ENCODE measurements around the gene TSPEAR.

DNA sequence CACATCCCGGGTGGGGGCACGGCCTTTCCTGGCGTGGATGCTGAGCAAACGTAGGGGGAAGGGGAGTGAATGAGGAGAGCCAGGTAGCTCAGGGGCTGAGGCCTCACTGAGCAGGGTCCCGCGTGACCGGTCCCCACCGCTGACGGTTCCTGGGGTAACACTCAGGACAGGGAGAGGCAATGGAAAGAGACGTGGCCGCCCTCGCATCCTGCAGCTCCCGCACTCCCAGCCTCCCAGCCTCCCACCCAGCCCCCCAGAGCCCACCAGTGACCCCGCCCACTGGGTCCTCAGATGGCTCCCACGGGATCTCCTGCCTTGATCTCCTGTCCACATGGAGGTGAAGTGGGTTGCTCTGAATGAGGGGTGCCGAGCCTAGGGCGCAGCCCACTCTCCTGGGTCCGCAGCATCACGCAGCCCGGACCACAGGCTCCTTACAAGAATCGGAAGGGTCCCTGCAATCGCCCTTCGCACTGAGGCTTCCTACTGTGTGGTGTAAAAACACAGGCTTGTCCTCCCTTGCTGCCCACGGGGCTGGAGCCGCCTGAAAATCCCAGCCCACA lies 2.4 kb downstream of the TSPEAR start:
- TF ChIP-seq, protein P1, sequence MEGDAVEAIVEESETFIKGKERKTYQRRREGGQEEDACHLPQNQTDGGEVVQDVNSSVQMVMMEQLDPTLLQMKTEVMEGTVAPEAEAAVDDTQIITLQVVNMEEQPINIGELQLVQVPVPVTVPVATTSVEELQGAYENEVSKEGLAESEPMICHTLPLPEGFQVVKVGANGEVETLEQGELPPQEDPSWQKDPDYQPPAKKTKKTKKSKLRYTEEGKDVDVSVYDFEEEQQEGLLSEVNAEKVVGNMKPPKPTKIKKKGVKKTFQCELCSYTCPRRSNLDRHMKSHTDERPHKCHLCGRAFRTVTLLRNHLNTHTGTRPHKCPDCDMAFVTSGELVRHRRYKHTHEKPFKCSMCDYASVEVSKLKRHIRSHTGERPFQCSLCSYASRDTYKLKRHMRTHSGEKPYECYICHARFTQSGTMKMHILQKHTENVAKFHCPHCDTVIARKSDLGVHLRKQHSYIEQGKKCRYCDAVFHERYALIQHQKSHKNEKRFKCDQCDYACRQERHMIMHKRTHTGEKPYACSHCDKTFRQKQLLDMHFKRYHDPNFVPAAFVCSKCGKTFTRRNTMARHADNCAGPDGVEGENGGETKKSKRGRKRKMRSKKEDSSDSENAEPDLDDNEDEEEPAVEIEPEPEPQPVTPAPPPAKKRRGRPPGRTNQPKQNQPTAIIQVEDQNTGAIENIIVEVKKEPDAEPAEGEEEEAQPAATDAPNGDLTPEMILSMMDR (IDR thresholded peaks at IDR 0.05; ENCODE audit: low read length): no peak
- TF ChIP-seq EZH2 (IDR thresholded peaks at IDR 0.05; ENCODE audit: borderline replicate concordance, low read length): no peak
